HEK293T (cell line): ENCODE results near the gene RBFOX1.

Experiments
- BHLHE40 ChIP-seq: fragments of 450-650 bp; IDR thresholded peaks from 2 replicates; pipeline ENCODE4 v1.6.1; 2016; ENCODE audit warnings: mild to moderate bottlenecking, moderate library complexity, borderline replicate concordance
- CTBP1 ChIP-seq: fragments of 450-650 bp; IDR thresholded peaks from 2 replicates; pipeline ENCODE4 v1.6.1; 2016; ENCODE audit warnings: borderline replicate concordance
- ELF4 ChIP-seq: fragments of 450-650 bp; IDR thresholded peaks from 2 replicates; pipeline ENCODE4 v1.6.1; 2017; ENCODE audit warnings: antibody characterized with exemption
- FOXA1 ChIP-seq: fragments of 450-650 bp; IDR thresholded peaks from 2 replicates; pipeline ENCODE4 v1.6.1; 2016; ENCODE audit warnings: mild to moderate bottlenecking
- FOXK2 ChIP-seq: fragments of 450-650 bp; IDR thresholded peaks from 2 replicates; pipeline ENCODE4 v1.6.1; 2016; ENCODE audit warnings: mild to moderate bottlenecking
- FOXM1 ChIP-seq: fragments of 450-650 bp; IDR thresholded peaks from 2 replicates; pipeline ENCODE4 v1.6.1; 2017; ENCODE audit warnings: mild to moderate bottlenecking, borderline replicate concordance
- HDGF ChIP-seq: fragments of 450-650 bp; IDR thresholded peaks from 2 replicates; pipeline ENCODE4 v1.6.1; 2017; ENCODE audit warnings: antibody characterized with exemption, borderline replicate concordance
- NFRKB ChIP-seq: fragments of 450-650 bp; IDR thresholded peaks from 2 replicates; pipeline ENCODE4 v1.6.1; 2016; ENCODE audit warnings: mild to moderate bottlenecking, moderate library complexity
- ZNF384 ChIP-seq: fragments of 450-650 bp; IDR thresholded peaks from 2 replicates; pipeline ENCODE4 v1.6.1; 2016

- no peak for TF ChIP-seq FOXA1
- TF ChIP-seq HDGF: no peak
- no peak for TF ChIP-seq FOXK2
- TF ChIP-seq BHLHE40: no peak
- TF ChIP-seq ELF4: no peak
- TF ChIP-seq NFRKB: no peak
- no peak for TF ChIP-seq CTBP1
- TF ChIP-seq ZNF384: no peak
- TF ChIP-seq FOXM1: no peak
These were observed 2.3 kb downstream of the RBFOX1 start for GRCh38 chr16:7334801-7335560.
